NCI-H69 (cell line): Measurements from ENCODE around the gene EXOC3L1.

ENCODE experiments used
- DNase-seq: peaks from one replicate; lab custom pipeline; 2025; lab: John Stamatoyannopoulos, UW

Gene EXOC3L1

DNA sequence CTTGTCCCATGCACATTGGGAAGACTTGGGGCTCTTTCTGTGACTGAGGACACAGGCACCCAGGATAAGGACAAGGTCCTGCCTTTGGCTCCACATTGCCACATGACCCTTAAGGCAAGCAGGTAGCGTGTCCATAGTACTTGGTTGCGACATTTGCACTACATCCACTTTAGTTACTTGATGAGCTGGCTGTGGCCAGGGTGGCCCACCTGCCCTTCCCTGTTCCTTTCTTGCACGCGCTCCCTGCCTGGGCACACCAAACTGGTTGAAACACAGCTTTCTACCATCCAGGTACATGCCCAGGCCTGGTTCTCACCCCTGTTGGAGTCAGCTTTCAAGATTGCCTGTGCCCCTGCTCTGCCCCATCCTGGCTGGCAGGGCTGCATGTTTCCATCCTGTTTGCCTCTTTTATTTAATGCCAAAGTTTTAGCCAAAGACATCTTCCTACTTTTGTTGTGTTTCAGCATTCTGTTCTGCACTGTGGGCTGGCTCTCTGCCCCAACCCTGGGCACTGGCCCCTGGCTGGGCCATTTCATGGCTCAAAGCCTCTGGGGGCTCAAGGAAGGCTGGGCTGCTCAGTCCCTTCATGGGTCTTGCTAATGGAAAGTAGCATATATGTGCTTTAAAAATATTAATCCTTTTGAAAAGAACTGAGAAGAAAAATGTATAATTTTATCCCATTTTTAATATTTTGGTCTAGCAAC, 42.3 kb downstream of the EXOC3L1 start:
- DNase-seq, result no peak

DNA sequence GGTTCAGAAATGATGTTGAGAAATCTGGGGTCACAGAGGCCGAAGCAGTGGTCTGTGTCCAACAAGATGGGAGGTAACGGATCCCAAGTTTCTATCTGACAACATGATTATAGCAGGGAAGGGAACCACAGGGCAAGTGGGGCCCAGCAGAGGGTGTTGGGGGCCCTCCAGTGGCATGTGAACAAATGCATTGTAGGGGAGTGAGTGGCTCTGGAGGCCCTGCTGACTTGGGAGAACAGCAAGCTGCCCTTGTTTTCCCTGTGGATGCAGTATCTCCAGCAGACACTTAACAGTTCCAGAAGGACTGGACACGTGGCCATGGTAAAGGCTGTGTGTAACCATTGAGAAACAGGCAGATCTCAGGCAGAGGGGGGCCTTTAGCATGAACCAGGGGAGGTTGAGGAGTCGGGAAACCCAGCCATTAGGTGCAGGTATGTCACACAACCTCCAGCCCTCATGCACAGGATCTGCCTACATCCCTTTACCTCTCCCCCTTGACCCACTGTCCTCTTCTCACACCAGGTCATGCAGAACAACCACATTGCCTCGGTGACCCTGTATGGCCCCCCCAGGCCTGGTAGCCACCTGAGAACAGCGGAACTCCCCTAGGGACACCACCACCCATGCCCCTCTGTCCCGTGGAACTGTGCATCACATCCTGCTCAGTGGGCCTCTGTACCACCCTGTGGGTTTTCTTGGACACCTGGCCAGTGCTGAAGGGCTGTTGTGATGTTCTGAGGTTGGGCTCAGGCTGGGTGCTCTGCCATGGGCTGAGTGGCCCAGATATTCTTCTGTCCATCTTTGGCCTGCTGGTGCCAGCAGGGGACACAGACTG, 43.2 kb downstream of the EXOC3L1 start:
- DNase-seq, result no peak

DNA sequence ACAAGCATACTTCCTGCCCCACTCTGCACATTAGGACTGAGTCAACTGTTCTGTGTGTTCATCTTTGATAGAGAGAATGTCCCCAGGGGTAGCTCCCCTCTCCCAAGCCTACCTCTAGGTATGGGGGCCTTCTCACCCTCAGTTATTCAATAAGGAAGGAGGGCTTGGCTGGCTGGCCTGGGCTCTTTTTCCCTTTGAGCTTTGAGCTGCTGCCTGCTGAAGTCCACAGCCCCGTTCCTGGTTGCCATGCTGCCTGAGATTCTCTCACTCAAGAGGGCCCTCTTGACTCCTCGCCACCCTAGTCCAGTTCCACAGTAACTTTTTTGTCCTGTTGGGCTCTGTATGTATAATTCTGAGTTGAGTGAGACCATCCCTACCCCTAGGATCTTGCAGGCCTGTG, 44.2 kb downstream of the EXOC3L1 start:
- DNase-seq, result no peak

DNA sequence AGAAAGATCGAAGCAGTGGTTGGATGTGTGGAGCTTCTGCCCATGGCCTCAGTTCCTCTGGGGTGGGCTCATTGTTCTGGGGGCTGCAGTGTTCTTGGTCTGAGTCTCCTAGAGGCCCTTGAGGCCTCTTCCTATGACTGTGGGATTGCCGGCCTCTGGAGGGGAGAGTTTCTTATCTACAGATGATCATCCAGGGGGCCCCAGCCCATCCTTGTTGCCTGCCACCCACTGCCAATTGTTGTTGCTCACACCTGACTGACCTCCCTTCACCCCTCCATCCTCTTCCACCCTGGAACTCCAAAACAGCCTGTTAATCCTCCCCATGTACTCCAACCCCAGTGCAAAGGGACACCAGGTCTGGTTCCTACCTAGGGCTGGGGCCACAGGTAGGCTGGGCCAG, 45.0 kb downstream of the EXOC3L1 start:
- DNase-seq, result no peak

DNA sequence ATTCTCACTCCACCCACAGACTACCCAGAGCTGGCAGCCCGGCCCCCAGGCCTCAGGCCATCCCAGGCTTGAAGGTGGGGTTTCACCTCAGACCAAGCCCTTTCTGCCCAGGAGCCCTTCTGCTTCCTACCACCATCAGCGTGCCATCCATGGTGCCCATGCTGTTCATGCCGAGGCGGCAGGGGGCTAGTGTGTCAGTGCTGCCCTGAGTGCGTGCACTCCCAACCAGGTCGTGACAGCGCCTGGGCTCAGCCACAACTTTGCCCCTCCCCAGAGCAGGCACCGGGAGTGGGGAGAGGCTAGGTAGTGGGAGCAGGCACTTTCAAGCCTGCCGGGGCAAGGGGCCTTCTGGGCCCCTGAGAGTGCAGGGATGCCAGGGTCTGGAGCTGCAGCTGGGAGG, 47.6 kb downstream of the EXOC3L1 start:
- DNase-seq, result no peak

DNA sequence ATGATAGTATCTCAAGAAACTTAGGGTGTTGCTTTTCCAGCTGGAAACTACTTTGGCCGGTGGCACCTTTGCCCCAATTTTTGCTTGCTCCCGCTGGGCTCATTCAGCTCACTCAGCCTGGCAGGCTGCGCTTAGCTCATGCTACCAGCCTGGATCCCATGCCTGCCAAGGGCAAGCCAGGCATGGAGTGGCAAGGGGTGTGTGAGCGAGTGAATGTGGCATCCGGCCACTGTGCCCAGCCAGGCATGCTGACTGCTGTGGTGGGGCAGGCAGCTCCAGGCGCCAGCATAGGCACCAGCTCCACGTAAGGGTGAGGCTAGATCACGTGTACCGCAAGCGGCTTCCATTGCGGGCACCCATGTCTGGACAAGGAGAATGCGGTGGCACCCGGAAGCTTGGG, 48.5 kb downstream of the EXOC3L1 start:
- no peak for DNase-seq

DNA sequence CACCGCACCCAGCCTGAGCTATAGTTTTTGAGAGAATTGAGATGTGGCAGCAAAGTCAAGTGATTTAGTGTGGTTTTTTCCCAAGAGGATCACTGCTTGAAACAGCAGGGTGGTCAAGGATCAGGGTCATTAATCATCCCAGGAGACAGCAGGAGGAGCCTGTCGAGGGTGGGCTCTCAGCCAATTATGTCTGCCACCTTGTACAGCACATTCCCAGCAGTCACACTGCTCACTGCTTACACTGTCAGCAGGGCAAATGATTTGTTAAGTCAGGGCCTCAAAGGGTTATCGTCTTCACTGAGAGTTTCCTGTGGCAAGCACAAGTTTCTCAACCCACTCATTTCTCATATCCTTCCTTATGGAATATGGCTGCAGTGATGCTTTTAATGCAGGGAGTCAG, 52.3 kb downstream of the EXOC3L1 start:
- DNase-seq, result peak; percentile 11
